Neuron (in vitro differentiated cells): ENCODE data around the gene SHISA6.

Experiments
- H2AFZ ChIP-seq: one replicate; pipeline ENCODE4 v1.6.1; 2013; ENCODE audit warnings: low read depth, mild to moderate bottlenecking, inconsistent platforms, low read length, moderate library complexity
- H3K27me3 ChIP-seq: one replicate; pipeline ENCODE4 v1.6.1; 2013; ENCODE audit warnings: low read length; ENCODE audit not compliant: insufficient read depth
- H3K36me3 ChIP-seq: one replicate; pipeline ENCODE4 v1.6.1; 2013; ENCODE audit warnings: low read length; ENCODE audit not compliant: insufficient read depth
- H3K4me1 ChIP-seq: one replicate; pipeline ENCODE4 v1.6.1; 2013; ENCODE audit warnings: low read length; ENCODE audit not compliant: insufficient read depth
- H3K4me3 ChIP-seq: 2 replicates; pipeline ENCODE4 v1.5.1; 2013; ENCODE audit warnings: mild to moderate bottlenecking, low read length, moderate library complexity
- H3K9me3 ChIP-seq: one replicate; pipeline ENCODE4 v1.6.1; 2013; ENCODE audit warnings: low read length

Gene SHISA6

DNA sequence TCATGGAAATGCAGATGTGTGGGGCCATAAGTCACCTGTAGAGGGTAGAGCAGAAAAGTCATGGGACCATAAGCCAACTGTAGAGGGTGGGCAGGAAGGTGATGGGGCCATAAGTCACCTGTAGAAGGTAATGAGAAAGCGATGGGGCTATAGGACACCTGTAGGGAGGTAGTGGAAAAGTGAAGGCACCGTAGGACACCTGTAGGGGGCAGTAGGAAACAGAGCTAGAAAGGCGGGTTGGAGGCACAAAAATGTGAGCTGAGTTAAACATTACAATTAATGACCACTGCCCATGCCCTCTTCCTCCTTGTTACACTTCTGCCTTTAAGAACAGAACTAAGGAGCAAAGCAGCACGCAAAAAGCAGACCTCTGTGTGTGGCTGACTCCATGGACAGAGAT lies 150.1 kb downstream of the SHISA6 start:
- no peak overlapping the region for H3K4me3 ChIP-seq
- no peaks in the 10 kb centered on the region for H3K36me3 ChIP-seq
- H3K9me3 ChIP-seq, result no peaks in the 10 kb centered on the region
- H3K4me1 ChIP-seq, result no peaks in the 10 kb centered on the region
- no peaks in the 10 kb centered on the region for H3K27me3 ChIP-seq
- no peak overlapping the region for H2AFZ ChIP-seq

GRCh38 chr17:11404431-11405276 lies 163.6 kb downstream of the SHISA6 start:
- Histone ChIP-seq H3K4me1 (no peaks in the 10 kb centered on the region), H3K9me3 (no peaks in the 10 kb centered on the region), H3K4me3 (no peak overlapping the region), H2AFZ (no peak overlapping the region), H3K27me3 (peaks cover 2% of the 10 kb centered on the region), H3K36me3 (no peaks in the 10 kb centered on the region)

DNA sequence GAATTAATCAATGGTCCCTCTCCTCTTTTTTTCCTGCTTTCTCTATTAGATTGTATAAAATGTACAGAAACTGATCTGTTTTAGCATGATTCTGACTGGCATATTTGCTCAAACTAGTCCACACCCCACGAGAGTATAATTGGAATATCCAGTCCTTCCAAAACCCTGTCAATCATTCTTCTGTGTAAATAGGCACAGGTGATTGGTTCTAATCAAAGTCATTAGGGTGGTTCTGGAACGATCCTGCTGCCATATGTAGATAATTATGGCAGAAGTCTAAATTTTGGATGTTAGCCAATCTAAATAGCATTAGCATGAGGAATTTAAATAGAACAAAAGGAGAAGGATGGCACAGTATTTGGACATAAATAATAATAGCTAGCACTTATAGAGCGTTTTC lies 165.7 kb downstream of the SHISA6 start:
- no peaks in the 10 kb centered on the region for H3K4me1 ChIP-seq
- no peak overlapping the region for H3K4me3 ChIP-seq
- H3K36me3 ChIP-seq, result no peaks in the 10 kb centered on the region
- no peaks in the 10 kb centered on the region for H3K9me3 ChIP-seq
- H3K27me3 ChIP-seq, result peaks cover 2% of the 10 kb centered on the region
- no peak overlapping the region for H2AFZ ChIP-seq

GRCh38 chr17:11412654-11413053 lies 171.6 kb downstream of the SHISA6 start:
- Histone ChIP-seq H3K4me3 (no peak overlapping the region), H2AFZ (no peak overlapping the region), H3K27me3 (peaks cover under 1% of the 10 kb centered on the region), H3K9me3 (no peaks in the 10 kb centered on the region), H3K36me3 (no peaks in the 10 kb centered on the region), H3K4me1 (no peaks in the 10 kb centered on the region)

GRCh38 chr17:11418342-11418741 lies 177.3 kb downstream of the SHISA6 start:
- Histone ChIP-seq H3K9me3 (no peaks in the 10 kb centered on the region), H3K36me3 (no peaks in the 10 kb centered on the region), H2AFZ (no peak overlapping the region), H3K4me1 (no peaks in the 10 kb centered on the region), H3K27me3 (no peaks in the 10 kb centered on the region), H3K4me3 (no peak overlapping the region)

DNA sequence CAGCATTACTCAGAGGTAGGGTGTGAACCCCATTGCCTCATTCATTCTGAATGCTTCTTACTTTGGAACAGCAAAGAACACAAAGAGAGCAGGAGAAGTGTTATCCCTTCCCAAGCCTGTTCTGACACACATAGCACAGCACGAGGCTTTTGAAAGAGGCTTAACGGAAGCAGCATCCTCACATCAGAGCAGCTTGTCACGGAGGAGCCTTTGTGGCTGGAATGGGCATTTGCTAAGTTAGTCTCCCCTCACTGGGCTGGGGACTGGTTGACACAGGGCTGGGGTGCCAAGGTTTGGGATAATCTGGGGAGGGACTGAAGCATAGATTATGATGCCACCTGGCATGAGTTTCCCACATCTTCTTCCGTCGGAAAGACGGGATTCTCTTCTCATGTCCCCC lies 189.7 kb downstream of the SHISA6 start:
- Histone ChIP-seq H3K9me3 (no peaks in the 10 kb centered on the region), H3K4me3 (no peak overlapping the region), H3K4me1 (no peaks in the 10 kb centered on the region), H3K36me3 (no peaks in the 10 kb centered on the region), H3K27me3 (no peaks in the 10 kb centered on the region), H2AFZ (no peak overlapping the region)

- H3K9me3 ChIP-seq, result no peaks in the 10 kb centered on the region
- no peaks in the 10 kb centered on the region for H3K36me3 ChIP-seq
- no peaks in the 10 kb centered on the region for H3K4me1 ChIP-seq
- H2AFZ ChIP-seq, result no peak overlapping the region
- no peak overlapping the region for H3K4me3 ChIP-seq
- no peaks in the 10 kb centered on the region for H3K27me3 ChIP-seq
Measured at GRCh38 chr17:11438673-11439072, 197.7 kb downstream of the SHISA6 start.

DNA sequence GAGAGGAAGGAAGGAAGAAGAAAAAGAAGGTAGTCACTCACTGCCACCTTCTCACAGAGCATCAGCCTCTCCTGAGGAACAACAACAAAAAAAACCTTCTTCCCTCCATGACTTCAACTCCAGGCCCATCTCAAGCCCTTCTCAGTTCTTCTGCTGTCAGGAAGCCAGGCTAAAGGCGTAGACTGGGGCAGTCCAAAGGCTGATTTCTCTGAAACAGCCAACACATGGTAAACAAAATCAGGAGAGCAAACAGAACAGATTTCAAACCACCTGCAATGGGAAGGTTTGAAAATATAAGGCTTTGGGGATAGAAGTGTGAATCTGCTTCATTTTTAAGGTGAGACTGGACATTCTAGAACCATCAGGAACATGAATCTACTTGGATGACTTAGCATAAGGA lies 200.0 kb downstream of the SHISA6 start:
- Histone ChIP-seq H3K9me3 (no peaks in the 10 kb centered on the region), H3K36me3 (no peaks in the 10 kb centered on the region), H3K4me3 (no peak overlapping the region), H3K27me3 (no peaks in the 10 kb centered on the region), H2AFZ (no peak overlapping the region), H3K4me1 (no peaks in the 10 kb centered on the region)

- Histone ChIP-seq H3K27me3 (no peaks in the 10 kb centered on the region), H3K4me3 (no peak overlapping the region), H3K9me3 (no peaks in the 10 kb centered on the region), H3K4me1 (no peaks in the 10 kb centered on the region), H2AFZ (no peak overlapping the region), H3K36me3 (no peaks in the 10 kb centered on the region)
Measured at GRCh38 chr17:11446316-11446715, 205.3 kb downstream of the SHISA6 start.

DNA sequence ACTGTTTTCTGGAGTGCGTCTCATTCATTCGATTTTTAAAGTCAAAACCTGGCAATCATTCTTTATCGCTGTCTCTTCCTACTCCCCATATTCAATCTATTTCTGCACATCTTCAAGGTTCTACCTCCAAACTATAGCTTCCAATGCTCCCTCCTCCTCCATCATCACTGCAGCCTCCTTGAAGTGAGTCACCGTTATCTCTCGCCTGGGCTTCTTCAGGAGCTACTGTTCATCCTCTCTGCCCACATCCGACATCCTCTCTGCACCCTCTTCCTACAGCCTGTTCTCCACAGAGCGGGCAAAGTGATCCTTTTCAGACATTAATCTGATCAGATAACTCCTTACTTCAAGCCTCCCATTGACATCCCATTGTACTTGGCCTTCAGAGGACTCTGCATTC lies 213.1 kb downstream of the SHISA6 start:
- no peaks in the 10 kb centered on the region for H3K4me1 ChIP-seq
- H3K9me3 ChIP-seq, result no peaks in the 10 kb centered on the region
- H3K36me3 ChIP-seq, result no peaks in the 10 kb centered on the region
- H2AFZ ChIP-seq, result no peak overlapping the region
- no peaks in the 10 kb centered on the region for H3K27me3 ChIP-seq
- no peak overlapping the region for H3K4me3 ChIP-seq

- no peak overlapping the region for H2AFZ ChIP-seq
Measured at GRCh38 chr17:11458279-11458678, 217.3 kb downstream of the SHISA6 start.

GRCh38 chr17:11459861-11460331 lies 218.9 kb downstream of the SHISA6 start:
- Histone ChIP-seq H3K36me3 (no peaks in the 10 kb centered on the region), H3K9me3 (no peaks in the 10 kb centered on the region), H3K27me3 (no peaks in the 10 kb centered on the region), H3K4me1 (no peaks in the 10 kb centered on the region), H2AFZ (no peak overlapping the region), H3K4me3 (no peak overlapping the region)

More at GRCh38 chr17:11458279-11458678, 217.3 kb downstream of the SHISA6 start:
- H3K4me3 ChIP-seq, result no peak overlapping the region
- H3K9me3 ChIP-seq, result no peaks in the 10 kb centered on the region
- no peaks in the 10 kb centered on the region for H3K27me3 ChIP-seq
- no peaks in the 10 kb centered on the region for H3K4me1 ChIP-seq
- H3K36me3 ChIP-seq, result no peaks in the 10 kb centered on the region

- no peaks in the 10 kb centered on the region for H3K4me1 ChIP-seq
- no peak overlapping the region for H2AFZ ChIP-seq
- no peaks in the 10 kb centered on the region for H3K27me3 ChIP-seq
- H3K9me3 ChIP-seq, result no peaks in the 10 kb centered on the region
- H3K36me3 ChIP-seq, result no peaks in the 10 kb centered on the region
- H3K4me3 ChIP-seq, result no peak overlapping the region
Measured at GRCh38 chr17:11461993-11462548, 221.1 kb downstream of the SHISA6 start.
